Left lung (tissue), 10 donors: ENCODE results near the gene MRPL14. TPM values are rescaled to one million over a fixed set of nuclear protein-coding genes. Genes with fewer than 3 reads are reported as not detected.

ENCODE experiments used
- ATAC-seq: fragments of 200-7000 bp; cut with Tn5 transposase; one replicate; pipeline ENCODE4 v1.9.1; 2020; ENCODE audit warnings: moderate library complexity
- DNase-seq, 4 donors: peaks; one replicate each; pipeline ENCODE4 v3.0.0-alpha.2; 2013 to 2020
- H3K27ac ChIP-seq, 2 donors: fragments of 200-600 bp; sonication (generic) in 1 of 2; one replicate each; pipeline versions ENCODE4 v1.5.0 to v1.8.0; 2020 to 2021
- H3K27me3 ChIP-seq, 2 donors: fragments of 200-600 bp; sonication (generic) in 1 of 2; one replicate each; pipeline versions ENCODE4 v1.5.0 to v1.8.0; 2020 to 2021
- H3K36me3 ChIP-seq, 2 donors: fragments of 200-600 bp; sonication (generic) in 1 of 2; one replicate each; pipeline versions ENCODE4 v1.5.0 to v1.8.0; 2020 to 2021
- H3K4me1 ChIP-seq, 2 donors: fragments of 200-600 bp; one replicate each; pipeline ENCODE4 v1.8.0; 2021
- H3K4me3 ChIP-seq, 2 donors: fragments of 200-600 bp; sonication (generic) in 1 of 2; one replicate each; pipeline versions ENCODE4 v1.5.0 to v1.8.0; 2020 to 2021; ENCODE audit warnings: mild to moderate bottlenecking in 1 of 2
- H3K9me3 ChIP-seq, 2 donors: fragments of 200-600 bp; sonication (generic) in 1 of 2; one replicate each; pipeline versions ENCODE4 v1.5.0 to v1.8.0; 2020 to 2021
- intact Hi-C, 2 donors: fragments of 100-400 bp; cut with DNase I; formaldehyde crosslinking; loops; one replicate each; pipeline versions ENCODE4 v1.11.2 to v1.14.2; 2022
- polyA plus RNA-seq, 6 donors: library from polyadenylated mRNA; unstranded; fragments of 120-200 nt; gene quantifications; one replicate each; pipeline ENCODE4 v1.2.1, GENCODE V29; 2013; ENCODE audit not compliant: insufficient read length in 6 of 6
- total RNA-seq, 2 donors: library from RNA; stranded (reverse); fragmentation: NEBNext Ultra II Directional; extraction: Animal tissue kit (Norgen Biotek cat#: 25700); gene quantifications; one replicate each; pipeline ENCODE4 v1.2.1, GENCODE V29; 2021
- TF ChIP-seq, protein P1 (sequence below), 2 donors: fragments of 200-600 bp; sonication (generic) in 1 of 2; IDR thresholded peaks; one replicate each; pipeline versions ENCODE4 v1.5.0 to v1.8.0; 2021; ENCODE audit warnings: antibody characterized with exemption in 2 of 2
- donor health status: DM: no; HTN: yes; CAD: no.
- donor health status: DM: no; HTN: no; CAD: no.

The MRPL14 gene
- total and polyA plus RNA-seq, 8 donors, result 29.8 to 100 (median 37.6) TPM

DNA sequence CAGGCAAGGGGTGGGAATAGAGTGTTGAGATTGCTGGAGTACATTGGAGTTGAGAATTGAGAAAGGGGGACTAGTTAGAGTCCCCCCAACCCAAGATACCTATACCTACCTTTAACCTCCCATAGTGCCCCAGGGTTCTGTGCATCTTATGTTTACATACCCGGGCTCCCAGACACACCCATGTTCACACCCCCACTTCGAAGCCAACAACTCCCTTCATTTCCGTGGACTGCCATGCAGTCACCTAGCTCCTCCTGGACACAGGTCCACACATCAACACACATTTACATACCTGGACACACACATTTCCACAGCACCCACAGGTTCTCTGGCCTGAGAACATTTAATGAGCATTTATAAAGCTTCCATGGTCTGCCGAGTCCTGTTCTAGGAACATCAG lies 5.2 kb upstream of the MRPL14 start:
- Histone ChIP-seq H3K27me3 (no peaks in the 10 kb centered on the region), H3K4me1 (peaks cover 10 to 35% of the 10 kb centered on the region in 2 donors), H3K36me3 (peaks cover 0 to 32% of the 10 kb centered on the region in 2 donors), H3K9me3 (no peaks in the 10 kb centered on the region), H3K27ac (no peak overlapping the region), H3K4me3 (no peak overlapping the region)
- no peak for DNase-seq
- no peak for ATAC-seq
- intact Hi-C loops, result no loop called here
- TF ChIP-seq, protein P1, sequence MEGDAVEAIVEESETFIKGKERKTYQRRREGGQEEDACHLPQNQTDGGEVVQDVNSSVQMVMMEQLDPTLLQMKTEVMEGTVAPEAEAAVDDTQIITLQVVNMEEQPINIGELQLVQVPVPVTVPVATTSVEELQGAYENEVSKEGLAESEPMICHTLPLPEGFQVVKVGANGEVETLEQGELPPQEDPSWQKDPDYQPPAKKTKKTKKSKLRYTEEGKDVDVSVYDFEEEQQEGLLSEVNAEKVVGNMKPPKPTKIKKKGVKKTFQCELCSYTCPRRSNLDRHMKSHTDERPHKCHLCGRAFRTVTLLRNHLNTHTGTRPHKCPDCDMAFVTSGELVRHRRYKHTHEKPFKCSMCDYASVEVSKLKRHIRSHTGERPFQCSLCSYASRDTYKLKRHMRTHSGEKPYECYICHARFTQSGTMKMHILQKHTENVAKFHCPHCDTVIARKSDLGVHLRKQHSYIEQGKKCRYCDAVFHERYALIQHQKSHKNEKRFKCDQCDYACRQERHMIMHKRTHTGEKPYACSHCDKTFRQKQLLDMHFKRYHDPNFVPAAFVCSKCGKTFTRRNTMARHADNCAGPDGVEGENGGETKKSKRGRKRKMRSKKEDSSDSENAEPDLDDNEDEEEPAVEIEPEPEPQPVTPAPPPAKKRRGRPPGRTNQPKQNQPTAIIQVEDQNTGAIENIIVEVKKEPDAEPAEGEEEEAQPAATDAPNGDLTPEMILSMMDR (IDR thresholded peaks at IDR 0.05), result no peak

DNA sequence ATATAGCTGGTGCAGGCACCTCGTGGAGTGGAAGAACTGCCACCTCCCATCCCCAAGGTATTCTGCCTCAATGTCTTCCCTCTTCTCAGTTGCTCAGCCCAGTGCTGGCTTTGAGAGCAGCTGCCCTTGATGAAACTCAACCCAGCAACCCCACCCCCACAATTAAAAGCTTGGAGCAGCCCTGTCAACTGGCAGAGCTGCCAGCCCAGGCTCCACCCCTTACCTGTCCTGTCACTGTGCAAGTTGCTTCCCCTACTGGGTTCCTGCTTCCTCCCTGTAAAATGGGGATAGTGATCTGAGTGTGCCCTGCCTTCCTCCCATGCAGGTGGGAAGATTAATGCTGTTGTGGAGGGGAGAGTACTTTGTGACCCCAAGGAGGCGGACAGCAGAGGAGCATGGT lies 4.6 kb upstream of the MRPL14 start:
- intact Hi-C loops, result no loop called here

DNA sequence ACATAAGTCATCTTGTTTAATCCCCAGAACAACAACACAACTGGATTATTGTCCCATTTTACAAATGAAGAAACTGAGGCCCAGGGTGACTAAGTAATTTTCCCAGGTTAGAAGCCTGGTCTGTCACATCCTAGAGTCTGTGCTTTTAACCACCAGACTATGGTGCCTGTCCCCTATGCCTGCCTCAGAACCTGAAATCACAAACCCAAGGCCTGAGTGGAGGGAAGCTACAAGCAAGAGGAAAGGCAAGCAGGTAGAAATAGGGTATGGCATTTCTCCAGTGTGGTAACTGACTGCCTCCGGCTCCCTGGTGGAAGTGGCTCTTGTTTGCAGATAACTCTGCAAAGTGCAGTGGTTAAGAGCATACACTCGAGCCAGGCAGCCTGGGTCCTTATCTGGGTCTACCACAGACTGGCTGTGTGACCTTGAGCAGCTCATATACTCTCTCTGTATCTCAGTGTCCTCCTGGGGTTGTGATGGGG lies 2.6 kb upstream of the MRPL14 start:
- intact Hi-C loops, result no loop called here
- no peak overlapping the region for H3K27ac ChIP-seq
- H3K4me3 ChIP-seq, result no peak overlapping the region
- H3K36me3 ChIP-seq, result peaks cover 0 to 6% of the 10 kb centered on the region in 2 donors
- H3K4me1 ChIP-seq, result peaks cover 10 to 51% of the 10 kb centered on the region in 2 donors
- DNase-seq (peak in 1 of 4 donors; percentile 58), ATAC-seq (peak; percentile 9)
- no peaks in the 10 kb centered on the region for H3K27me3 ChIP-seq
- no peaks in the 10 kb centered on the region for H3K9me3 ChIP-seq
- TF ChIP-seq, protein P1 (IDR thresholded peaks at IDR 0.05), result no peak

More for the DNA sequence above, 4.6 kb upstream of the MRPL14 start:
- TF ChIP-seq, protein P1 (IDR thresholded peaks at IDR 0.05), result no peak
- no peak overlapping the region for H3K4me3 ChIP-seq
- H3K4me1 ChIP-seq, result peaks cover 10 to 35% of the 10 kb centered on the region in 2 donors
- no peaks in the 10 kb centered on the region for H3K9me3 ChIP-seq
- no peaks in the 10 kb centered on the region for H3K27me3 ChIP-seq
- DNase-seq, result no peak
- H3K36me3 ChIP-seq, result peaks cover 0 to 27% of the 10 kb centered on the region in 2 donors
- peak; percentile 10 for ATAC-seq
- H3K27ac ChIP-seq, result no peak overlapping the region

DNA sequence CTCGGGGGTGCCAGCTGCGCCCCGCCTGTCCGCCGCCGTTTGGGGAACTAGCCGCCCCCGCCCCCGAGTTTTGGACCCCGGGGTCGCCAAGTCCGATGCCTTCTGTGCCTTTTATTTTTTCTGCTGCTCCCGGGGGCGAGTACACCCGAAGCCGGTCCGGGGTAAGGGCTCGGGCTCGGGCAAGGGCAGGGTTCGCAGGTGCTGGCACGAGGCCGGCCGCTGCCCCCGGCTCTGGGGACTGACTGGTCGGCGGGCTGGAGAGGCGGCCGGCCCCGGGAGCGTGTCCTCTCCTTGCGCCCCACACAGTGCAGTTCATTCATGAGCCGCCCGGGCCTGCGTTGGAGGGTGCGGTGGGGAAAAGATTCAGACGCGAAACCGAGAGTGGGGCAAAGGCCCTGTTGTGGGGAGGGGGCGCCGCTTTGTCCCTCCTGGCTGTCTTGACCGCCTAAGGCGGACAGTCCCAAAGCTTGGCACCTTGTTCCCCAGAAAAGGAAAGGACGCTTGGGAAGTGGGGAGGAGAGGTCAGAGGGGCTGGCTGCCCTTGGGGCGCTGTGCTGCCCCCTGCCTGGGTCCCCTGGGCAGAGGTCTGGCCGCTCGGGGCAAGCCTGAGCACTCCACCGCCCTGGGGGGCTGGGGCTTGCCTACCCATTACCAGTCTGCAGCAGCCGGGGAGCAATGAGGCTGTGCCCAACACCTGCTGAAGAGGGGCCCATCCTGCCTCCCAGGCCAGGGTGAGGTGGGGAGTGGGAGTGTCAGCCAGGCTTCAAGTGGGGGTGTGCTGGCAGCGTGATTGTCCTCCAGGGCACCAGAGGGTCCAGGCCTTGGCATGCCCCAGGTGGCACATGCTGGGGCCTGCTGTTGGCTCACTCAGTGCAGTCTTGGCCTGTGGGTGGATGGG lies 1.0 kb upstream of the MRPL14 start:
- TF ChIP-seq, protein P1 (IDR thresholded peaks at IDR 0.05), result peak in 1 of 2 donors; percentile 37
- peak overlapping the region; percentile 65 to 96 for H3K4me3 ChIP-seq
- no peaks in the 10 kb centered on the region for H3K27me3 ChIP-seq
- H3K36me3 ChIP-seq, result no peaks in the 10 kb centered on the region
- no peaks in the 10 kb centered on the region for H3K9me3 ChIP-seq
- DNase-seq (peak in 2 of 4 donors; percentile 46 to 89), ATAC-seq (peak; percentile 11)
- H3K27ac ChIP-seq, result peak overlapping the region; percentile 80 to 88
- intact Hi-C loops, result no loop called here
- peaks cover 14 to 62% of the 10 kb centered on the region in 2 donors for H3K4me1 ChIP-seq
